HEK293T (cell line): ENCODE data around the gene DIPK1A.

Experiments
- BHLHE40 ChIP-seq: fragments of 450-650 bp; IDR thresholded peaks from 2 replicates; pipeline ENCODE4 v1.6.1; 2016; ENCODE audit warnings: mild to moderate bottlenecking, moderate library complexity, borderline replicate concordance
- HDGF ChIP-seq: fragments of 450-650 bp; IDR thresholded peaks from 2 replicates; pipeline ENCODE4 v1.6.1; 2017; ENCODE audit warnings: antibody characterized with exemption, borderline replicate concordance
- LEF1 ChIP-seq: fragments of 450-650 bp; IDR thresholded peaks from 2 replicates; pipeline ENCODE4 v1.6.1; 2017; ENCODE audit warnings: mild to moderate bottlenecking, borderline replicate concordance
- SP1 ChIP-seq: fragments of 450-650 bp; IDR thresholded peaks from 2 replicates; pipeline ENCODE4 v1.6.1; 2017
- SUZ12 ChIP-seq: fragments of 450-650 bp; IDR thresholded peaks from 2 replicates; pipeline ENCODE4 v1.6.1; 2016; ENCODE audit warnings: mild to moderate bottlenecking
- ZNF384 ChIP-seq: fragments of 450-650 bp; IDR thresholded peaks from 2 replicates; pipeline ENCODE4 v1.6.1; 2016

DNA sequence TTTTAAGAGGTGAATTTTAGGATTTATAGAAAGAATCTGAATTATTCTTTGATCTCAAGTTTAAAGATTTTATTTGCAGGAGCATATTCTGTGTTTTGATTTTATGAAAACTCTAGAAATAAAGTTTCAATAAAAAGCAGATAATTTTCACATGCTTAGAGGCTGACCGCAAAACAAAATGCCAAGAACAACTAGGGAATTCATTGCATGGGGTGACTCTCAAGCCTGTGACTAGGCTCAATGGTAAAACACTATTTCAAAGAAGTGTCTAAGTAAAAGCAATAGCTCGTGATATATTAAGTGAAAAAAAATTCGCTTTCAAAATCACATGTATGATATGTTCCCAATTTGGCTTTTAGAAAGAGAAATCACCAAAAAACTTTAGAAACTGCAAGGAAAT lies 79.9 kb downstream of the DIPK1A start:
- TF ChIP-seq ZNF384: no peak
- no peak for TF ChIP-seq LEF1
- no peak for TF ChIP-seq HDGF
- no peak for TF ChIP-seq SP1
- TF ChIP-seq BHLHE40: no peak
- no peak for TF ChIP-seq SUZ12
